Measurements from ENCODE around the gene LIN9. TPM values are rescaled to one million over a fixed set of nuclear protein-coding genes. Genes with fewer than 3 reads are reported as not detected.
A peak's percentile ranks its signal among the peaks of the same experiment; 100 is the strongest.

The LIN9 gene
- total RNA-seq, 1 donor, result 3.0 TPM

DNA sequence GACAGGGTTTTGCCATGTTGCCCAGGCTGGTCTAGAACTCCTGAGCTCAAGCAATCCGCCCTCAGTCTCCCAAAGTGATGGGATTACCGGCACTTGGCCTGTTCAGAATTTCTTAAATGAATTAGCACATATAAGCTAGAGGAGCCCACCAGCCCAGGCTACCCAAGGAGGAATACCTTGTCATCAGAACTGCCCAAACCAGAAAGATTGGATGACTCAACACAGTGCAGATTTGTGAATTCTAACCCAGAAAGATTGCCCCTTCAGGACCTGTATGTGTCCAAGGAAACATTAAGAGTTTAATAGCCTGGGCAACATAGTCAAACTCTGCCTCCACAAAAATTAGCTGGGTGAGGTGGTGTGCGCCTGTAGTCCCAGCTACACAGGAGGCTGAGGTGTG, 14.0 kb upstream of the LIN9 start:
- DNase-seq (ENCODE audit: low read depth in 2 of 3, low spot score in 2 of 3), result no peak

DNA sequence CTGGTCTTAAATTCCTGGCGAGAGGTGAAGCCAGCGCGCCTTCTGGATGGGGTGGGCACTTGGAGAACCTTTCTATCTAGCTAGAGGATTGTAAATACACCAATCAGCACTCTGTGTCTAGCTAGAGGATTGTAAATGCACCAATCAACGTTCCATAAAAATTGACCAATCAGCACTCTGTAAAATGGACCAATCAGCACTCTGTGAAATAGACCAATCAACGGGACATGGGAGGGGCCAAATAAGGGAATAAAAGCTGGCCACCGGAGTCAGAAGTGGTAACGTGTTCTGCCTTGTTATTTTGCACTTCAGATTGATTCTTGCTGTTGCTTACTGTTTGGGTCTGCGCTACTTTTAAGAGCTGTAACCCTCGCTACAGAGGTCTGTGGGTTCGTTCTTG, 12.0 kb upstream of the LIN9 start:
- DNase-seq (ENCODE audit: low read depth in 2 of 3, low spot score in 2 of 3), result no peak

DNA sequence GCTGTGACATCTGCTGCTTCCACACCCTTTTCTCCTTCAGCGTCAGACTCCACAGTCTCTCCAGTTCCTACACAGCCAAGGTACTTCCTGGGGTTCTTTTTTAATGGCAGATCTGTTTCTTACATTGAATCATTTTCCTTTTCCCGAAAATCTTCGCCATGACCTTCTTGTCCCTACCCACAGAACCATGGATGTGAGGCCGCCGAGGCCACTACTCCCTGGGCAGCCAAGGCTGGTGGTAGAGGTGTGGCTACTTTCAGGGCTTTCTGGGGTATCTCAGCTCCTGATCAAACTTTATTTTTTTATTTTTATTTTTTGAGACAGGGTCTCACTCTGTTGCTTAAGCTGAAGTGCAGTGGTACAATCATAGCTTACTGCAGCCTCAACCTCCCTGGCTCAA, 9.5 kb upstream of the LIN9 start:
- no peak for DNase-seq (ENCODE audit: low read depth in 2 of 3, low spot score in 2 of 3)

DNA sequence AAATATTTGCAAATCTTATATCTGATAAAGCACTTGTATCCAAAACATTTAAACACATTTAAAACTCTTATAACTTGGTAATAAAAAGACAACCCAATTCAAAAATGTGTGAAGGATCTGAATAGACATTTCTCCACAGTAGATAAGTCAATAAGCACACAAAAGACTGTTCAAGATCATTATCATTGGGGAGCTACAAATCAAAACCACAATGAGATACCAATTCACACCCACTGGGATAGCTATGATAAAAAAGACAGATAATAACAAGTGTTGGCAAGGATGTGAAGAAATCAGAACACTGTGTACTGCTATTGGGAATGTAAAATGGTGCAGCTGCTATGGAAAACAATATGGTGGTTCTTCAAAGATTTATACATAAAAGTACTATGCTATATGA, 5.1 kb upstream of the LIN9 start:
- no peak for DNase-seq (ENCODE audit: low read depth in 2 of 3, low spot score in 2 of 3)

DNA sequence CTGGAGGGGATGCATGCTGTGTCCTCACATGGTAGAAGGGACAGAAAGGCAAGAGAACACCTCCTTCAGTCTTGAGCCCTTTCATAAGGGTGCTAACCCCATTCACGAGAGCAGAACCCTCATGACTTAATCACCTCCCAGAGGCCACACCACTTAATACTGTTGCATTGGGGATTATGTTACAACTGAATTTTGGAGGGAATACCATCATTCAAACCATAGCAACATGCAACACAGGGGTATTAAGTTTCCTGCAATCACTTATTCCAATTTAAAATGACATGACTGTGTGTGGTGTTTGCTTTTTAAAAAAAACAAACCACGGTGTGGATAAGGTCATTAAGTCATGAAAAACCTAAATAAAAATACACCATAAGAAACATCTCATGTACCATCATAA, 3.1 kb upstream of the LIN9 start:
- no peak for DNase-seq (ENCODE audit: low read depth in 2 of 3, low spot score in 2 of 3)

DNA sequence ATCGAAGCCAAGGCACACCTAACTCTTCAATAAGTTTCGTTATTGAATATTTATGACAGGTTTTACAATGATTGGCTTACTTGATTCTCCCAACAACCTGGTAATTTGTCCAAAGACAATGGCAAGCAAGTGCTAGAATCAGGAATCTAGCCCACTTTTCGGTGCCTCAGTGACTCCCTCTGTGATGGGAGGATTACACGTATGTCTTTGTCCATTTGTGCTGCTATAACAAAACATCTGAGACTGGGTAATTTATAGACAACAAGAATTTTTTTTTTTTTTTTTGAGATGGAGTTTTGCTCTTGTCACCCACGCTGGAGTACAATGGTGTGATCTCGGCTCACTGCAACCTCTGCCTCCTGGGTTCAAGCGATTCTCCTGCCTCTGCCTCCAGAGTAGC, 2.4 kb upstream of the LIN9 start:
- no peak for DNase-seq (ENCODE audit: low read depth in 2 of 3, low spot score in 2 of 3)

DNA sequence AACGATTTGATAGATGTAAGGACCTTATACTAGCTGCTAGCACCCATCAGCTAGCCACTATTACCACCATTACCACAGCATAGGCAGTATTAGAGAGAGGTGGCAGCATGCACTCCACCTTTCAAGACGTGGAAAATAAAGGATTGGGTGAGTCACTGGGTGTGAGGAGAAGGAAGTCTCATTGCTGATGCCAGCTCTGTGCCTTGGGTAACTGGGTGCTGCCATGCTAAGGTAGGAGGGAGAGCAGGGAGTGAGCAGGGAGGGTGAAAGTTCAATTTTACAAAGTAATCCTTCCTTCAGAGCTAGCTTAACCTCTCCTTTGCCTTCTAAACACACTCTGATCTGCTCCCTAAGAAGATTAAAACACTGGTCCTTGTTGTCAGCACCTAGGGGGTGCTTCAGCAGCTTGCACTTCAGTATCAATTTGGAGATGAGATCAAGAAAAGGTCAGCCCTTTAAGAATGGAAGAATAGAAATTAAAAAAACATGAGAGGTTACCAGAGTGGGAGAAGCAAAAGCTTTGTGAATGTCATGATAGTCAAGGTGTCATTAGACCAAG, 1.8 kb upstream of the LIN9 start:
- no peak for DNase-seq (ENCODE audit: low read depth in 2 of 3, low spot score in 2 of 3)

DNA sequence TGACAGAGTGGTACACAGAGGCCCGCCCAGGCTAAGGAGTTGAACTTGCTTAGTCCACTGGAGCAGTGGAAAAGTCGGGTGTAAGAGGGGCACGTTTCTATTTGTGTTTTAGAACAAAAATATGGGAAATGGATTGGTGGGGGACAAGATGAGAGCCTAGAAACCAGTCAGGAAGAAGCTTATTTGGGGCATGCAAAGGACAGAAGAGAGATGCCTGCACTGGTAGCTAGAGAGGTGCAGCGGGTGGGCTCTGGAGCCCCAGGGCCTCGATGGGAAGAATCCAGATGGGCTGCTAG, 1.2 kb upstream of the LIN9 start:
- DNase-seq (ENCODE audit: low read depth in 2 of 3, low spot score in 2 of 3), result no peak

DNA sequence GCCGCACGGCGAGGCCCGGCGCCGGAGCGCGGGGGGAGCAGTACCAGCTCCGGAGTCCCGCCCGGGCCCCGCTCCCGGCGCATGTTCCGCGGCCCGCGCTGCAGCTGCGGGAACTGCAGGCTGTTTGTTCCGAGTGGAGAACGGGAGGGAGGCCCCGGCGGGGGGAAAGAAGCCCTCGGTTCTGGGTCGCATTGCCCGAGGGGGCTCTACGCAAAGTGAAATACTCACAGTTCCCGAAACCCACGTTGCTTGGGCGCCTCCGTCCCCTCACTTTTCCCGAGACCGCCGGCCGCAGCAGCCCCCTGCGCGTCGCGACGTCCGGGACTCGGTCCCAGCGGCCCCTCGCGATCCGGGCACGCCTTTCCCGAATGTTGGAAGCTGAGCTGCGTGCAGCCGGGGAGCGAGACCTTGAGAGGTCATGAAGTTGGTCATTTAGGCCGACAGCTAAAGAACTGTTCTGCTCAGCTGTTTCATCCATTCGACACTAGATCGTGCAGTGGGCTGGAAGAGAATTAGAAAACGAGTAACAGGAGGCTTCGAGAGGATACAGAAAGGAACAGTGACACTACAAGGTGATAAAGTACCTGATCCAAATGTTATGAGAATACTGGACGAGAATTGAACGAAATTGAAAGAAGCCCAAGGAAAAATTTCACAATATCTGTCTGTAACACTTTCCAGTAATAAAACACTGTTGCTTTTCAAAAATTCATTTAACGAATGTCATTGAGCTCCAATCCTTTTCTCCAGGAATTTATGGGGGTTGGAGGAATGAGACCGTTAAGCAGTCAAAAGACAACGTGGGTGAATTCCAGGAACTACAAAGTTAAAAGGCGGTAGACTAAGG, 657 bp upstream of the LIN9 start:
- no peak for DNase-seq (ENCODE audit: low read depth in 2 of 3, low spot score in 2 of 3)

DNA sequence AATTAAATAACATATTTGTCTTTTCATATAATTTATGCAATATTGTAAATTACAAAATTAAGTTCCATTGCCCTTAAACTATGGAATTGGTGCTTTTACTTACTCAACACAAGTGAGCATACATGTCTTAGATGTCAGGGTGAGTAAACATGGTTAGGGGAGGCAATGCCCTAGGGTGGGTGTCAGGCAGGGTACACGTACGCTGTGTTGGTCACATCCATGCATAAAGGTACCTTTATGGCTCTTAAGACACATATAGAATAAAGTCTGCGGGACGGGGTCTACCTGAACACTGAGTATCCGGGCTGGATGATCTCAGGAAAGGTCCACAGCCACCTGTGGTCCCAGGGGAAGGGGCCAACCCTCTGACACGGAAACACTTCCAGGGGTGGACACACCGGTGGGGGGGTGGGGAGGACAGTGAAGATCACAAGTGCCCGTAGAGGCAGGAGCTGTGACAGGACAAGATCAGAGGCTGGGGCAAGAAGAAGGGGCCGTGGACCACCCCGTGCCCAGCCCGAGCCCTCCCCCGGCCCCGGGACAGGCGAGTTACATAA, 720 bp downstream of the LIN9 start:
- DNase-seq (ENCODE audit: low read depth in 2 of 3, low spot score in 2 of 3), result peak in 1 of 3 donors; percentile 7

DNA sequence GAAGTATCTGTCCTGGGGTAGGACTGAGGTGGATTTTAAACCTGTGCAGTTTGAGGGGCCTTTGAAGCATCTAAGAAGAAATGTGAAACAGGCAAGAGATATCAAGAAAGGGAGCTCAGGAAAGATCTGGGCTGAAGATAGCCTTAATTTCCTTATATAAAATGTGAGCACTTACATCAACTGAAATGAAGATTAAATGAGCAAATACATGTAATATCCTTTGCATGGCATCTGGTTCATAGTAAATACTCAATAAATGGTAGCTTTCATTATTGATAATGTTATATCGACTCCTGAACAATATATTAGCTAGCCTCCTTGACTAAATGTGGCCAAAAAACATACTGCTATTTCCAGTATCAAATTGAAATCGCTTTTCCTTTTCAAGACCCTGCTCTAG, 2.5 kb downstream of the LIN9 start:
- no peak for DNase-seq (ENCODE audit: low read depth in 2 of 3, low spot score in 2 of 3)

DNA sequence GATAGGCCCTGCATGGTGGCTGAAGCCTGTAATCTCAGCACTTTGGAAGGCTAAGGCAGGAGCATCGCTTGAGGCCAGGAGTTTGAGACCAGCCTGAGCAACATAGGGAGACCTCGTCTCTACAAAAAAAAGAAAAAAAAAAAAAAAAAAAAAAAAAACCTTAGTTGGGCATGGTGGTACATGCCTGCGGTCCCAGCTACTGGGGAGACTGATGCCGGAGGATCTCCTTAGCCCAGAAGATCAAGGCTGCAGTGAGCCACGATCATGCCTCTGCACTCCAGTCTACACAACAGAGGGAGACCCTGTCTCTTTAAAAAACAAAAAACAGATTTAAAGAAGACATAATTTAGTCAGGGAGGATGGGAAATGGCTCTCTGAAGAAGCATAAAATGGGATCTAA, 3.8 kb downstream of the LIN9 start:
- no peak for DNase-seq (ENCODE audit: low read depth in 2 of 3, low spot score in 2 of 3)

DNA sequence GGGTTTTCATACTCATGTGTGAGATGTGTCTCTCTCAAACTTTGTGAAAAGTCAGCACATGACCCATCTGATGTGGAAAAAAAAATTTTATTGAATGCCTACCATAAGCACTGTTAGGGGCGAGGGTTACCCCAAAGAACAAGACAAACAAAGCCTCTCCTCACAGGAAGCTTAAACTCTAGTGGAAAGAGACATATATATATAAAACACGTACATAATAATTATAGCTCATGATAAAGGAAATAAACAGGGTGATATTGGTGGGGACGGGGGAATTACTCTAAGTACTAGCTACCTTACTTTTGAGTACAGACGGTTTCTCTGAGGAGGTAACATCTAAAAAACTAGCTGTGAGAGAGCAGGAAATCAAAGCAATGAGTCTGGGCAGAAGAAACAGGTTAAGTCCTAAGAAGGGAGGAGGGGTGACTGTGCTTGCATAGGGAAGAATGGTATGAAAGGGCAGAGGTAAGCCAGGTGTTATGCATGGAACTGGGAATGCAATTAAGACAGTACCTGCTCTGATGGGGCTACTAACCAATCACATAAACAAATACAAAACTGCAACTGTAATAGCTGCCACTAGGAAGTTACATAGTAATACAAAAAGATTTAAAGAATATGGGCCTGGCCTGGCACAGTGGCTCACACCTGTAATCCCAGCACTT, 4.5 kb downstream of the LIN9 start:
- DNase-seq (ENCODE audit: low read depth in 2 of 3, low spot score in 2 of 3), result no peak

DNA sequence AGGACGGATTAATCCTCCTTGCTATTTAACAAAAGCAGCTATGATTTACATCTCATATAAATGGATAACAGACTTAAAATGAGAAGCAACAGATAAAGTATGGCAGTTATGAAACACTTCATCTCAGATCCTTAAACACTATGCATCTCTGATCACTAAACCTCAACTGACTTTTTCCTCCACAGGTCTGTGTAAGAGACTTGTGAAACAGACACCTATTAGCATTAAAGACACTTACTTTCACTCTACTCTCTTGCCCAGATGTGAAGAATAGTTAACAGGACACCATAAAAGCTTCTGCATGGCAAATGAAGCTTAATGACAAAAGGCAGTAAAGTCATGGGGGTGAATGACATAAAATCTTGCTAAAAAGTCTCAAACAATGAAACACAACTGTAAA, 6.2 kb downstream of the LIN9 start:
- no peak for DNase-seq (ENCODE audit: low read depth in 2 of 3, low spot score in 2 of 3)

DNA sequence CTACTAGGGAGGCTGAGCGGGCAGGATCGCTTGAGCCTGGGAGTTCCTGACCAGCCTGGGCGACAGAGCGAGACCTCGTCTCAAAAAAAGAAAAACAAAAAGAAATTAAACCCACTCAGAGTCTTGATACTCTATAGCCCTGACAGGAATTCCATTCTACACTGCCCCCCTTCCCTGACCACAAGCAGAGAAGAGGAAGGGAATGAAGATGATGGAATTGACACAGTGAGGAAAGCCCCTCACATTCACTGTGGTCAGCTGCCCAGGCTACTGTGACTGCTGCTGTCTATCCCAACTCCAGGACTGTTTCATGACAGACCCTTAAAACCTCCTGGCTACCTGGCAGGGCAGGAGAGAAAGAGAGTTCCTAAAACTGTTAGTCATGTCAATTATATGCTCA, 12.1 kb downstream of the LIN9 start:
- DNase-seq (ENCODE audit: low read depth in 2 of 3, low spot score in 2 of 3), result no peak

DNA sequence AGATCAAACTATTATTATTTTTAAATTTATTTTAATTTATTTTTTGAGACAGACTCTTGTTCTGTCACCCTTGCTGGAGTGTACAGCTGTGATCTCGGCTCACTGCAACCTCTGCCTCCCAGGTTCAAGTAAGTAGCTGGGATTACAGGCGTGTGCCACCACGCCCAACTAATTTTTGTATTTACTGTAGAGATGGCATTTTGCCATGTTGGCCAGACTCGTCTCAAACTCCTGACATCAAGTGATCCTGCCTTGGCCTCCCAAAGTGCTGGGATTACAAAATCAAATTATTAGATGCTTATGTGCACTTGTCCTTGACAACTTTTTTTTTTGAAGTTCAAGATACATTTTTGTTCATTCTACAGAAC, 15.4 kb downstream of the LIN9 start:
- no peak for DNase-seq (ENCODE audit: low read depth in 2 of 3, low spot score in 2 of 3)

DNA sequence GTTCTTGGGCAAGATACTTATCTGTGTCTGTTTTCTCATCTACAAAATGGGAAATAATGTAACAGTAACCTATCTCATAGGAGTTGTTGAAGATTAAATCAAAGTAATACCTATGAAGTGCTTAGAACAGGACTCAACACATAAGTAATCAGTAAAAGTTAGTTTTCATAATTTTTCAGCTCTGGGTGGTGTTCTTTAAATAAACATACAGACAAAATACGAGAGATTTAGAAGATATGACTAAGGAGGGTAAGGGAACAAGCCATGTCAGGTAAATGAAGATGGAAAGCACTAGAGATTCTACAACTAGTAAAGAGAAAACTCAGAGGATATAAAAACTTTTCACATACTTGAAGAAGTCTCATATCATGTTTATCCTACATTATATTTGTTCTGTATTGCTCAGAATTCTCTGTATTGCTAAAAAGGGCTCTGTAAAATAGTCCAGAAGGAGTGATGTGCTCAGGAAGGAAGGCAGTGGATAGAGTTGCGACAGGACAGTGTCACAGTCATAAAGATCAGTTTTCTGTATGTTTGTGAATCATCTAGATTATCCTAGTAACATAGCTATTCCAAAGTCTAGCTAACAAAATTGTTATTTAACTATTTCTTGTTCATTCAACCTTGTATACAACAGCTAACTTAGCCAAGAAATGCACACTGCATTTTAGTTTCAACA, 16.0 kb downstream of the LIN9 start:
- DNase-seq (ENCODE audit: low read depth in 2 of 3, low spot score in 2 of 3), result no peak

DNA sequence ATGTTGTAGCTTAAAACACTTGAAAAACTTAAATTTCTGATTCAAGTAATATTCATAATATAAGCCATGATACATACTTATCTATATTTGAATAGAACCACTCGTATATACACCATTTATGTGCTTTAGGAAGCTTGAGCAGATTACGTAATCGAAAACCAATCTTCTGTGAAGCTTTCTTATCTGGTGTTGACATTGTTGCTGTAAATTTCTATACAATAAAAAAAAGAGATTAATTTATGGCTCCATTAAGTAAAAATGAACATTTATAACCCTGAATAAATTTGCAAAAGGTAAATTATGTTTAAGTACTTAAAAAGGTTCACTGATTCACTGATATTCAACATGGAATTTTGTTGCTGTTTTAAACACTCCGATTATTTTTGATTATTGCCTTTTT, 21.4 kb downstream of the LIN9 start:
- DNase-seq (ENCODE audit: low read depth in 2 of 3, low spot score in 2 of 3), result no peak

DNA sequence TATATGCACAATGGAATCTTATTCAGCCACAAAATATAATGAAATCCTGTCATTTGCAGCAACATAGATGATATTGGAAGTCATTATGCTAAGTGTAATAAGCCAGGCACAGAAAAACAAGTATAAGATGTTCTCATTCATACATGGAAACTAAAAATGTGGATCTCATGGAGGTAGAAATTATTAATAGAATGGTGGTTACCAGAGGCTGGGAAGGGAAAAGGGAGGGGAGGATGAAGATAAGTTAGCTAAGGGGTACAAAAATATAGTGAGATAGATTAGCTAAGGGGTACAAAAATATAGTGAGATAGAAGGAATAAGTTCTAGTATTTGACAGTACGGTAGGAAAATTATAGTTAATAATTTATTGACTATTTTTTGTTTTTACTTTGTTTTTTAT, 27.9 kb downstream of the LIN9 start:
- DNase-seq (ENCODE audit: low read depth in 2 of 3, low spot score in 2 of 3), result no peak

DNA sequence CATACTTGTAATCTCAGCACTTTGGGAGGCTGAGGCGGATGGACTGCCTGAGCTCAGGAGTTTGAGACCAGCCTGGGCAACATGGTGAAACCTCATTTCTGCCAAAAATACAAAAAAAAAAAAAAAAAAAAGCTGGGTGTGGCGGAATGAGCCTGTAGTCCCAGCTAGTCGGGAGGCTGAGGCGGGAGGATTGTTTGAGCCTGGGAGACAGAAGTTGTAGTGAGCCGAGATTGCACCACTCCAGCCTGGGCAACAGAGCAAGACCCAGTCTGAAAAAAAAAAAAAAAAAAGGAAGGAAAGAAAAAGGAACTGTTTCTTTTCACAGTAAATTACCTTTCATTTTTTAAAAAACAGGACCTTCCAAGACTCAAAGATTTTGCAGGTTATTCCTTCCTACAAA, 29.5 kb downstream of the LIN9 start:
- DNase-seq (ENCODE audit: low read depth in 2 of 3, low spot score in 2 of 3), result no peak

DNA sequence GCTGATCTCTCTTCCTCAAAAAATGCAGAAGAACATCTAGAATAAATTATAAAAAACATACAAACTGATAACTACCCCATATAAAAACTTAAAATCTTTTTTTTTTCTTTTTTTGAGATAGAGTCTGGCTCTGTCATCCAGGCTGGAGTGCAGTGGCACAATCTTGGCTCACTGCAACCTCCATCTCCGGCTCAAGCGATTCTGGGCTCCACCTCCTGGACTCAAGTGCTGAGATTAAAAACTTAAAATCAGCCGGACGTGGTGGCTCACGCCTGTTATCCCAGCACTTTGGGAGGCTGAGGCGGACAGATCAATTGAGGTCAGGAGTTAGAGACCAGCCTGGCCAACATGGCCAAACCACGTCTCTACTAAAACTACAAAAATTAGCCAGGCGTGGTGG, 31.1 kb downstream of the LIN9 start:
- no peak for DNase-seq (ENCODE audit: low read depth in 2 of 3, low spot score in 2 of 3)

DNA sequence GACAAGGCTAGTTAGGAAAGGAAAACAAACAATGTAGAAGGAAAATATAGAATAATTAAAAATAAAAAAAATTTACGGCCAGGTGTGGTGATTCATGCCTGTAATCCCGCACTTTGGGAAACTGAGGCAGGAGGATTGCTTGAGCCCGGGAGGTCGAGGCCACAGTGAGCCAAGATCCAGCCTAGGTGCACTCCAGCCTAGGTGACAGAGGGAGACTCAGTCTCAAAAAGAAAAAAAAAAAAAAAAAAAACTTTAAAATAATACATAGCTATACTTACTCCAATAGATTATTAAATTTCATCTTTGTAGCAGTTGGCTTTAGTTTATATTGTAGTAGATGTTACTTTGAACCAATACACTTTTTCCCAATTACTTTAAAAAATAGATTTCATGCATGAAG, 32.0 kb downstream of the LIN9 start:
- DNase-seq (ENCODE audit: low read depth in 2 of 3, low spot score in 2 of 3), result no peak

All from hematopoietic multipotent progenitor cell (in vitro differentiated cells).